ENCODE data around the gene GNLY.
"Not testable (repeated sequence)": the region's sequence is repeated elsewhere in the genome, so short reads cannot be mapped to it uniquely, and the experiment has no call there.

Gene GNLY

DNA sequence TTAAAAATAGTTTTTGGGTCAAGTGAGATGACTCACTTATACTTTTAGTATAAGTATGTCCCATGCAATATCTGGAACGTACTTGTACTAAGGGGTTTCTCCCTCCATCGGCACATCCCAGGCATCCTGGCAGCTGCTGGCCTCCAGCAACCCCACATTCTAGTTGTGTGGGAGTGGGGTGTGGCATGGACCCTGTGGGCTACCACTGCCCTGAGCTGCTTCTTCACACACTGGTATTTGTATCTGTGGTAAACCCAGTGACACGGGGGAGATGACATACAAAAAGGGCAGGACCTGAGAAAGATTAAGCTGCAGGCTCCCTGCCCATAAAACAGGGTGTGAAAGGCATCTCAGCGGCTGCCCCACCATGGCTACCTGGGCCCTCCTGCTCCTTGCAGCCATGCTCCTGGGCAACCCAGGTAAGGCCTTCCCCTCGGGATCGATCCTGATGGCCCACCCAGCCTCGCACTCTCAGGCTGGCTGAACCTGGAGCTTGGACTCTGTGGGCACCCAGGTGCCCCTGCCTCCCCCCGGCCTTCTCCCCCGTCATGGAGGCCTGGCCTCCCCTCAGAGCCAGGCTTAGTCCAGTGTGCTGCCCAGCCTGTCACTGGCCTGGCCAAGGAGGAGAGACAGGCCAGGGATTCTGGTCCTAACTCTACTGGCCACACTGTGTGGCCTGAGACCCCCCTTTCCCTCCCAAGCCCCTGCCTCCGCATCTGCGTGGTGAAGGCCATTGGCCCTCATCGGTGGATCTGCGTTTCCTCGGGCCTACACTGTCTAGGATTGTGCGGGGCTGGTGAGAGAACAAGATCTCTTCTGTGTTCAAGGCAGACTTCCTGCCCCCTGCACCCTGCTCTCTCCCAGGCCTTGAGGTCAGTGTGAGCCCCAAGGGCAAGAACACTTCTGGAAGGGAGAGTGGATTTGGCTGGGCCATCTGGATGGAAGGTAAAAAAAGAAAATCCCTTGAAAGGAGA, at the start of gene GNLY:
Gene GNLY, plus strand, starts transcription at position 307 of the 974 bp plus-strand sequence. Its CDS starts 61 bp downstream, at position 368.
- no peak for DNase-seq

DNA sequence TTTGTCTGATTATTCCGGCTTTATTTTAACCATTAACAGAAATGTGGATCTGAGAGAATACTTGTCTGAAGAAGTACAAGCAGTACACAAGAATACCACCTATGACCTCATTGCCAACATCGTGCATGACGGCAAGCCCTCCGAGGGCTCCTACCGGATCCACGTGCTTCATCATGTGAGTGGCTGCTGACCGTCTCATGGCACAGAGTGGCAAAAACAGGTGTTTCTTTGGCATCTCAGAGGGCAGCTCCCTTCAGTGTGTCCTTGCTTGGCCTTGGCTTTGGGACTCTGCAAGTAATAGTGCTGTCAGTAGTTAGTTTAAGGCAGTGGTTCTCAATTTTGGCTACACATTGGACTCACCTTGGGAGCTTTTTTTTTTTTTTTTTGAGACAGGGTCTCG, 49.2 kb upstream of the GNLY start:
- no peak for DNase-seq

GRCh38 chr2:85646166-85646565, 48.0 kb upstream of the GNLY start:
- DNase-seq: no peak

DNA sequence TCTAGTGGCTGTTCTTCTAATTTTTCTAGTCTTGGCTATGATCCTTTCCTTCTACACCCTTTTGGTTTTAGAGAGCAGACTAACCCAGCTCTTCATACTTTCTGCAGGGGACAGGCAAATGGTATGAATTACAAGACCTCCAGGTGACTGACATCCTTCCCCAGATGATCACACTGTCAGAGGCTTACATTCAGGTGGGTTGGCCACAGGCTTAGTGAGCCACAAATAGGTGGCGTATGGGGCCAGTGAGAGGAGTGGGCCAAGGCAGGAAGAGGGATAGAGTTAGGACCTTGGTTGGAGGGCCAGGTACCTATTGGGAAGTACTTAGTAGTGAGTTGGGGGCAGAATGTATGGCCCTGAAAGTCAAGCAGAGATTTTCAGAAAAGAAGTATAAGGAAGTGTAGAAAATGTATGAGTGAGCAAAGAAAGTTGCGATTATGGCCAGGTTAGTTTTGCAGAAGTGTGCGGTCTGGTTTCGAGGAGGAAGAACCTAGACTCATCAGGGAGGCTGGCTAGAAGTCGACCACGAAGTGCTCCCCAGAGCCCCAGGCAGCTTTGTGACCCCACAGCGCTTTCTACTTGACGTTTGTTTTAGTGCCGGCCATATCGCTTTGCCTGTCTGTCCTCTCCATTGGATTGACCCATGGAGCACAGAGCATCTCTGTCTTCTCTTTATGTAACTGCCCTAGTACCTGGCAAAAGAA, 46.2 kb upstream of the GNLY start:
- no peak for DNase-seq

- DNase-seq: no peak
These were observed 45.5 kb upstream of the GNLY start for GRCh38 chr2:85648619-85649018.

DNA sequence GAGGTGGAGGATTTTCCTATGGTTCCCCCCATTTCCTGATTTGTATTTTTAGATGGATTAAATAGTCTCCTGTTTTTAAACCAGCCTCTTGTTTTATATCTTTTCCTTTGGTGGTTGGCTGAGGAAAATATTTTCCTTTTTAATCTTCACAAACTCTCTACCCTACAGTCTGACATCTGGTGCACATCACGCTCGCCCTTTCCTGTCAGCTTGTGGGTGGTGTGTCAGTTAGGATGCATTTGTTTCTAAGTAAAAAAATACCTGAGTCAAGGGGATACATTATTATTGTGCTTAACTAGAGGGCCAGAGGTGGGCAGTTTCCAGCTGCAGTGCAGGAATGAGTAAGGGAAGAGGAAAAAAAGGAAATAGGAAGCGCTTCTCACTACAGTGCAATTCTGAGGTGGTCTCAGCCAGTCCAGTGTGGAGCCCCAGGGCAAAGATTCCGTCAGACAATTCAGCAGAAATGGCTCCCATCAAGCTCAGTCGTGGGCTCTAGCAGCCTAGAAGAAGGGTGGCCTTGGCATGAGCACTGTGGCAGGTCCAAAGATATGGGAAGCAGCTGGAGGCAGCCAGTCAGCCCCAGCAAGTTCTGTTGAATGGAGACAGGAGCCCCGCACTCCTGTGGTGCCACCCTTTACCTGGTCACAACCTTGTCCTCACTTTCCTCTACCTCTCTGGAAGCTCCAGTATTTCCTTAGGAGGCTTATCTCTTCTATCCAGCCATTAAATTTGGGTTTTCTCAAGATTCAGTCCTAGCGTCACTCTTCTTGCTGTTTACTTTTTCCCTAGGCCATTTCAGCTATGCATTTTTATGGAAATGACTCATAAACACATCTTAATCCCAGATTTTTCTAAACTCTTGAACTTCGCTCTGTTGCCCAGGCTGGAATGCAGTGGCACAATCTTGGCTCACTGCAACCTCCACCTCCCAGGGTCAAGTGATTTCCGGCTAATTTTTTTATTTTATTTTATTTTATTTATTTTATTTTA, 44.7 kb upstream of the GNLY start:
- DNase-seq: no peak

DNA sequence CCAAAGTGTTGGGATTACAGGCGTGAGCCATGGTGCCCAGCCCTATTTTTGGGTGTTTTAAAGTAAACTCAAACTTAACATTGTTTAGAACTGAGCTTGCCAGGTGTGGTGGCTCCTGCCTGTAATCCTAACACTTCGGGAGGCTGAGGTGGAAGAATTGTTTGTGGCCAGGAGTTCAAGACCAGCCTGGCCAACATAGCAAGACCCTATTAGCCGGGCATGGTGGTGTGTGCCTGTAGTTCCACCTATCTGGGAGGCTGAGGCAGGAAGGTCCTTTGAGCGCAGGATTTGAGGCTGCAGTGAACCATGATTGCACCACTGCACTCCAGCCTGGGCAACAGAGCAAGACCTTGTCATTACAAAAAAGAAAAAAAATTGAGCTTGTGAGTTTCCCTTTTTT, 43.7 kb upstream of the GNLY start:
- no peak for DNase-seq

DNA sequence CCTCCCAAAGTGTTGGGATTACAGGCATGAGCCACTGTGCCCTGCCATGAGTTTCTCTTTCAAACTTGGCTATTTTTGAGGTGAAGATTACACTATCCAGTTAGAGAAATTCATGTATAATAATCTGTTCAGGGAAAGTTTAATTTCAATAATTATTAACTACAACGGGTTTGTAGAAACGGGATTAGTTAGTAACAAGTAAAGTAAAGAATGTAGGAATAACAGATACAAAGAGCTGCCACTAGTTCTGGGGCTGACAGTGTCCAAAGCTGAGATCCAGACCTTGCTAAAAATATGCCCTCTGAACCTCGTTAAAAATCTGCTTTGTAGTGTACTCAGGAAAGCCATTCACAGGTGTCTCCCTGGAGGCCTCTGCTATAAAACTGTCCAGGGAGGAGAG, 43.1 kb upstream of the GNLY start:
- DNase-seq: no peak

DNA sequence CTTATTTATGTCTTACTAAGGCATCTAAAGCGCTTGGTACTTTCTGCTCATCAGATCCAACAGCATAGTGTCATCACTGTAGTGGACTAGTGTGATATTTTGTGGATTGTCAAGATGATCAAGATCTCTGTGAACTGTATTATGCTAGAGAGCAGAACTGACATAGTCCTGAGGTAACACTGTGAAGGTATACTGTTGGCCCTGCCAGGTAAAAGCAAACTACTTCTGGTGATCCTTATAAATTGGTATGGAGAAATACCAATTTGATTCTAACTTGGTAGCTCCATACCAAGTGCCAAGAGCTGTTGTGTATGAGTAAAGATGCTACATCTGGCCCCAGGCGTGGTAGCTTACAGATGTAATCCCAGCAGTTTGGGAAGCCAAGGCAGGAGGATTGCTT, 42.1 kb upstream of the GNLY start:
- no peak for DNase-seq

DNA sequence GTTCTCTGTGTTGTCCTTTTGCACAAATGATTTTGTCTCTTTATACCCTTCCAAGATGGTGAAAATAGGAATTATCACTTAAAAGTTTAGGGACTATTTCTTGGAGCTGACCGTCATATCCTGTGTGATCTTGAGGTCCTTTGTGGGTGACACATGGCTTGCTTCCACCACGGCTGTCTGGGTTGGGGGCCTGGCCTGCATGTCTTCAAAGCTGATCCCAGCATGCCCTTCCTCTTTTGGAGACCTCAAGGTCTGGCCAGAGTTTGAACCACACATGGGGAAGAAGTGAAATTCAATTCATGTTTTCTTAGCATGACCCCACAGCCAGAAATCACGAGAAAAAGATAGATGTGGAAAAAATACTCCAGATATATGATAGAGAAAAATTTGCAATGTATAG, 40.2 kb upstream of the GNLY start:
- DNase-seq: no peak

DNA sequence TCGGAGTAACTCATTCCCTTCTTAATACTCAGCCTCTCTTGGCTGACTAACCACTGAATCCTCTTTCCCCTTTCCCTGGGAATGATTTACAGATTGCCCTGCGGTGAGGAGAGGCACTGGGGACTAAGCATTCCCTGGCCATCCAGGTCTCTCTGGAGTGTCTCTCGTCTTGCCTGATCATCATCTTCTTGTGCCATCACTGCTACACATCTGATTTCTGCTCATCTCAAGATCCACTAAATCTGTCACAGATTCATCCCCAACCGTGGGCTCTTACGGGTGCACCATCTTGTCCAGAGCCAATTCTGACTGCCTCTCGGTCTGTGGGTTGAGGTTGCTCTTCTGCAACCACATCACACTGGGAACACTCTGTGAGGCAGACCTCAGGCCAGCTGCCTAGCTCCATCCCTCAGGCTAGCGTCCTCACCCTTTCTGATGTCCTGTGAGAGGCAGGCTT, 38.2 kb upstream of the GNLY start:
- DNase-seq: no peak

DNA sequence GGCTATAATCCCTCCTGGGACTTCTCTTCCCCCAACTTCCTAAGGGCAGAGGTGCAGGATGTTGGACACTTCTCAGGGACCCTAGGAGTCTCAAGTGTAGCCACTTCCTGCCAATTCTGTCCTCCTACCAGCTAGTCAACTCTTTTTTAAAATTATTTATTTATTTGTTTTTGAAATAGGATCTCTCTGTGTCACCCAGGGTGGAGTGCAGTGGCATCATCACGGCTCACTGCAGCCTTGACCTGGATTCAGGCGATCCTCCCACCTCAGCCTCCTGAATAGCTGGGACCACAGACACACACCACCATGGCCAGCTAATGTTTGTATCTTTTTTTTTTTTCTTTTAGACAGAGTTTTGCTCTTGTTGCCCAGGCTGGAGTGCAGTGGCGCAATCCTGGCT, 37.7 kb upstream of the GNLY start:
- DNase-seq: no peak

- not testable (repeated sequence) for DNase-seq
These were observed 36.8 kb upstream of the GNLY start for GRCh38 chr2:85657399-85657798.

GRCh38 chr2:85659324-85659981, 34.7 kb upstream of the GNLY start:
- DNase-seq: no peak

DNA sequence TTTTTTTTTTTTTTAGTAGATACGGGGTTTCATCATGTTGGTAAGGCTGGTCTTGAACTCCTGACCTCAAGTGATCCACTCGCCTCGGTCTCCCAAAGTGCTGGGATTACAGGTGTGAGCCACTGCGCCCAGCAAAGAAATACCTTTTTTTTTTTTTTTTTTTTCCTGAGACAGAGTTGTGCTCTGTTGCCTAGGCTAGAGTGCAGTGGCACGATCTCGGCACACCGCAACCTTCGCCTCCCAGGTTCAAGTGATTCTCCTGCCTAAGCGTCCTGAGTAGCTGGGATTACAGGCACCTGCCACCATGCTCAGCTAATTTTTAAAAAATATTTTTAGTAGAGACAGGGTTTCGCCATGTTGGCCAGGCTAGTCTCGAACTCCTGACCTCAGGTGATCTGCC, 33.9 kb upstream of the GNLY start:
- DNase-seq: not testable (repeated sequence)

GRCh38 chr2:85660725-85661124, 33.4 kb upstream of the GNLY start:
- no peak for DNase-seq

- DNase-seq: no peak
These were observed 32.9 kb upstream of the GNLY start for GRCh38 chr2:85661139-85661858.

DNA sequence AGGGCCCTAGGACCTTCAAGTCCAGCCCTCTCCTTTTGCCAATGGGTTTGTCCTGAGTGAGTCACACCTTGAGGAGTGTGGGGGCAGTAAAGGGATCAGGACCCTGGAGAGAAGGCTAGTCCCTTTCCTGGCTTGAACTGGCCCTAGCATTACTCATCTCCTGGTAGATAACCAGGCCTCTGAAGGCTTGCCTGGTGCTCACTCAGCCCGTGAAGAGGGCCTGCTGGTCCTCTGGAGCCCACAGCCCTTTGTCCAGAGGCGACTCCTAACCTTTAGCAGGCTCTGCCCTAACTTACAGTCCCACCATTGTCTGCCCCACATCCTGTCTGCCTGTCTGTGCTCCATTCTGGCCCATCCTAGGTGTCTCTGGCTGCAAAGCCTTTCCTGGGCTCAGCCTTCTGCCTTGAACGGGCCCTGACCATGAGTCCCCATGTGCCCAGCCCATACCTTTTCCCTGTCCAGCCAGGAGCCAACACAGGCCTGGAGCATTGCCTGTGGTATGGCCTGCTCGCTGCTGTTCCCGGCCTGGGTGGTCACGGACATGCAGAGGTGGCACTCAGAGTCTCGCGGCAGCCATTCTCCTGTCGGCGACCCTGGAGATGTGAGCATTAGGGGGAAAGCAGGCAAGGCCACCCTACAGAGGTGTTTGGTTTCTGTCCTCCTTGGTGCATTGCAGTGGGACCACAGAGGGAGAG, 31.1 kb upstream of the GNLY start:
- no peak for DNase-seq

- no peak for DNase-seq
These were observed 30.3 kb upstream of the GNLY start for GRCh38 chr2:85663594-85664565.

Data from bone marrow (tissue), 2 donors.